Vagina (tissue), 2 donors: ENCODE data around the gene CHN1. TPM values are rescaled to one million over a fixed set of nuclear protein-coding genes. Genes with fewer than 3 reads are reported as not detected.

Experiments used
- DNase-seq, 2 donors: peaks; one replicate each; pipeline ENCODE4 v3.0.0-alpha.2; 2017; ENCODE audit errors: extremely low spot score in 2 of 2
- H3K27ac ChIP-seq: fragments of 200-600 bp; sonication (generic); one replicate; pipeline ENCODE4 v1.5.1; 2019
- H3K27me3 ChIP-seq: fragments of 200-600 bp; sonication (generic); one replicate; pipeline ENCODE4 v1.5.1; 2019
- H3K36me3 ChIP-seq, 2 donors: fragments of 200-600 bp; sonication (generic); one replicate each; pipeline ENCODE4 v1.5.1; 2017 to 2019
- H3K4me1 ChIP-seq: fragments of 200-600 bp; sonication (generic); one replicate; pipeline ENCODE4 v1.5.1; 2019
- H3K4me3 ChIP-seq, 2 donors: fragments of 200-600 bp; sonication (generic); 1 replicate in 1 of 2; 2 replicates in 1 of 2; pipeline ENCODE4 v1.5.1; 2016 to 2019
- H3K9me3 ChIP-seq: fragments of 200-600 bp; sonication (generic); one replicate; pipeline ENCODE4 v1.5.1; 2019
- CTCF ChIP-seq, 3 experiments: fragments of 450-650 bp in 2 of 3; fragments of 200-600 bp in 1 of 3; sonication (generic) in 1 of 3; IDR thresholded peaks; one replicate each; pipeline ENCODE4 v1.5.1; 2017 to 2019; ENCODE audit warnings: antibody characterized with exemption in 3 of 3, mild to moderate bottlenecking in 2 of 3, moderate library complexity in 2 of 3
- POLR2A ChIP-seq, 2 donors: fragments of 450-650 bp; IDR thresholded peaks; one replicate each; pipeline ENCODE4 v1.6.1; 2017; ENCODE audit warnings: antibody characterized with exemption in 2 of 2, mild to moderate bottlenecking in 2 of 2, moderate library complexity in 2 of 2
- POLR2AphosphoS5 ChIP-seq, 2 donors: sonication (generic); formaldehyde crosslinking; IDR thresholded peaks; one replicate each; pipeline ENCODE4 v1.9.0; 2017; ENCODE audit warnings: antibody characterized with exemption in 2 of 2, mild to moderate bottlenecking in 2 of 2, low read depth in 1 of 2; ENCODE audit not compliant: insufficient read depth in 1 of 2
- intact Hi-C: fragments of 100-400 bp; cut with DNase I; formaldehyde crosslinking; loops from one replicate; pipeline ENCODE4 v1.15.1; 2023
- total RNA-seq: library from RNA; depleted of rRNA; stranded (reverse); fragments of >200 nt; gene quantifications from one replicate; pipeline ENCODE4 v1.2.3, GENCODE V29; 2016

Gene CHN1
- total RNA-seq, 1 donor from 2014 or later = 9.6 TPM

GRCh38 chr2:174919947-174920595 is 85.1 kb downstream of the CHN1 start:
- no peak for DNase-seq
- TF ChIP-seq POLR2A (IDR thresholded peaks at IDR 0.05) (no peak), CTCF (IDR thresholded peaks at IDR 0.05) (no peak), POLR2AphosphoS5 (IDR thresholded peaks at IDR 0.05; ENCODE audit: insufficient read depth in 1 of 2, low read depth in 1 of 2) (no peak)
- Histone ChIP-seq H3K27me3 (no peaks in the 10 kb centered on the region), H3K4me1 (no peaks in the 10 kb centered on the region), H3K27ac (no peak overlapping the region), H3K9me3 (no peaks in the 10 kb centered on the region), H3K4me3 (no peak overlapping the region), H3K36me3 (no peaks in the 10 kb centered on the region)
- intact Hi-C loops = no loop called here

GRCh38 chr2:174918886-174919526 is 86.2 kb downstream of the CHN1 start:
- no peak for TF ChIP-seq POLR2A (IDR thresholded peaks at IDR 0.05)
- Histone ChIP-seq H3K4me1 (no peaks in the 10 kb centered on the region), H3K27me3 (no peaks in the 10 kb centered on the region), H3K9me3 (no peaks in the 10 kb centered on the region), H3K36me3 (no peaks in the 10 kb centered on the region), H3K27ac (no peak overlapping the region), H3K4me3 (no peak overlapping the region)
- no peak for DNase-seq
- intact Hi-C loops = no loop called here

- Histone ChIP-seq H3K9me3 (no peaks in the 10 kb centered on the region), H3K27me3 (no peaks in the 10 kb centered on the region), H3K27ac (no peak overlapping the region), H3K36me3 (no peaks in the 10 kb centered on the region), H3K4me1 (no peaks in the 10 kb centered on the region), H3K4me3 (no peak overlapping the region)
- TF ChIP-seq CTCF (IDR thresholded peaks at IDR 0.05) (no peak), POLR2AphosphoS5 (IDR thresholded peaks at IDR 0.05; ENCODE audit: insufficient read depth in 1 of 2, low read depth in 1 of 2) (no peak)
- no peak for DNase-seq
- intact Hi-C loops = no loop called here
Observed at GRCh38 chr2:174916270-174916930, 88.8 kb downstream of the CHN1 start.

GRCh38 chr2:174914853-174915760 is 90.1 kb downstream of the CHN1 start:
- H3K27ac ChIP-seq = no peak overlapping the region
- no peaks in the 10 kb centered on the region for H3K4me1 ChIP-seq
- no peaks in the 10 kb centered on the region for H3K27me3 ChIP-seq
- DNase-seq = no peak
- TF ChIP-seq CTCF (IDR thresholded peaks at IDR 0.05) (no peak), POLR2A (IDR thresholded peaks at IDR 0.05) (no peak), POLR2AphosphoS5 (IDR thresholded peaks at IDR 0.05; ENCODE audit: insufficient read depth in 1 of 2, low read depth in 1 of 2) (no peak)
- H3K9me3 ChIP-seq = no peaks in the 10 kb centered on the region
- H3K36me3 ChIP-seq = no peaks in the 10 kb centered on the region
- H3K4me3 ChIP-seq = no peak overlapping the region
- intact Hi-C loops = no loop called here

- H3K4me3 ChIP-seq = no peak overlapping the region
- intact Hi-C loops = no loop called here
- TF ChIP-seq POLR2A (IDR thresholded peaks at IDR 0.05) = no peak
- no peak for TF ChIP-seq POLR2AphosphoS5 (IDR thresholded peaks at IDR 0.05; ENCODE audit: insufficient read depth in 1 of 2, low read depth in 1 of 2)
- no peak for TF ChIP-seq CTCF (IDR thresholded peaks at IDR 0.05)
- no peak for DNase-seq
- no peak overlapping the region for H3K27ac ChIP-seq
- no peaks in the 10 kb centered on the region for H3K27me3 ChIP-seq
- H3K4me1 ChIP-seq = no peaks in the 10 kb centered on the region
- no peaks in the 10 kb centered on the region for H3K36me3 ChIP-seq
- no peaks in the 10 kb centered on the region for H3K9me3 ChIP-seq
Observed at GRCh38 chr2:174908284-174908683, 96.9 kb downstream of the CHN1 start.
